Neural cell (in vitro differentiated cells): ENCODE measurements around the gene IKZF1. TPM values are rescaled to one million over a fixed set of nuclear protein-coding genes. Genes with fewer than 3 reads are reported as not detected.

Source experiments
- H2AFZ ChIP-seq: fragments of 200-600, 300-800 bp; sonication (generic), shearing (Covaris generic); 2 replicates; pipeline ENCODE4 v1.6.0; 2014; ENCODE audit warnings: low read depth, mild to moderate bottlenecking, antibody characterized with exemption, low read length, moderate library complexity
- H3F3A ChIP-seq: fragments of 200-600 bp; shearing (Covaris generic); 2 replicates; pipeline ENCODE4 v1.6.1; 2016; ENCODE audit warnings: mild to moderate bottlenecking, moderate library complexity, mixed read lengths, antibody characterized with exemption, low read length; ENCODE audit not compliant: insufficient read depth, poor library complexity, severe bottlenecking
- H3K27ac ChIP-seq: fragments of 200-600, 300-800 bp; sonication (generic), shearing (Covaris generic); 2 replicates; pipeline ENCODE4 v1.5.1; 2014; ENCODE audit warnings: mild to moderate bottlenecking, low read length, moderate library complexity
- H3K27me3 ChIP-seq: fragments of 300-800, 200-600 bp; sonication (generic), shearing (Covaris generic); 2 replicates; pipeline ENCODE4 v1.6.0; 2014; ENCODE audit warnings: mild to moderate bottlenecking, low read depth, low read length, moderate library complexity; ENCODE audit not compliant: insufficient read depth
- H3K36me3 ChIP-seq: fragments of 300-800, 200-600 bp; sonication (generic), shearing (Covaris generic); 2 replicates; pipeline ENCODE4 v1.5.1; 2014; ENCODE audit warnings: mild to moderate bottlenecking, antibody characterized with exemption, low read length, moderate library complexity; ENCODE audit not compliant: insufficient read depth
- H3K4me2 ChIP-seq: fragments of 300-800, 200-600 bp; sonication (generic), shearing (Covaris generic); 2 replicates; pipeline ENCODE4 v1.6.0; 2014; ENCODE audit warnings: mild to moderate bottlenecking, low read length
- H3K4me3 ChIP-seq: fragments of 300-800, 200-600 bp; sonication (generic), shearing (Covaris generic); 2 replicates; pipeline ENCODE4 v1.5.1; 2014; ENCODE audit warnings: mild to moderate bottlenecking, low read length, moderate library complexity
- H3K79me2 ChIP-seq: fragments of 200-600 bp; shearing (Covaris generic); replicated peaks from 2 replicates; pipeline ENCODE4 v1.6.0; 2014; ENCODE audit warnings: mild to moderate bottlenecking, low read length, moderate library complexity; ENCODE audit not compliant: insufficient read depth
- H3K9ac ChIP-seq: fragments of 300-800, 200-600 bp; sonication (generic), shearing (Covaris generic); 2 replicates; pipeline ENCODE4 v1.6.1; 2016; ENCODE audit warnings: mild to moderate bottlenecking, low read length, mixed read lengths
- H3K9me2 ChIP-seq: fragments of 200-600 bp; shearing (Covaris generic); 2 replicates; pipeline ENCODE4 v1.6.1; 2016; ENCODE audit warnings: mild to moderate bottlenecking, low read length, mixed read lengths; ENCODE audit not compliant: insufficient read depth
- H3K9me3 ChIP-seq: fragments of 200-600, 300-800 bp; sonication (generic), shearing (Covaris generic); 2 replicates; pipeline ENCODE4 v1.6.1; 2016; ENCODE audit warnings: mild to moderate bottlenecking, mixed run types, low read length, moderate library complexity, mixed read lengths
- H4K20me1 ChIP-seq: fragments of 200-600 bp; shearing (Covaris generic); 2 replicates; pipeline ENCODE4 v1.6.1; 2016; ENCODE audit warnings: mild to moderate bottlenecking, mixed run types; ENCODE audit not compliant: insufficient read depth
- CTCF ChIP-seq: fragments of 450-650 bp; IDR thresholded peaks from 2 replicates; pipeline ENCODE4 v1.5.1; 2014; ENCODE audit warnings: antibody characterized with exemption, mild to moderate bottlenecking, moderate library complexity; ENCODE audit not compliant: poor library complexity, severe bottlenecking
- EP300 ChIP-seq: fragments of 450-650 bp; conservative IDR thresholded peaks from 2 replicates; pipeline ENCODE4 v1.6.1; 2014; ENCODE audit warnings: antibody characterized with exemption, mild to moderate bottlenecking, moderate library complexity; ENCODE audit not compliant: poor library complexity, severe bottlenecking
- EZH2 ChIP-seq: fragments of 200-600, 300-800 bp; shearing (Covaris generic), sonication (generic); IDR thresholded peaks from 2 replicates; pipeline ENCODE4 v1.6.1; 2014; ENCODE audit warnings: antibody characterized with exemption, low read length, borderline replicate concordance, mild to moderate bottlenecking; ENCODE audit not compliant: insufficient read depth, poor library complexity, severe bottlenecking
- MXI1 ChIP-seq: fragments of 450-650 bp; conservative IDR thresholded peaks from 2 replicates; pipeline ENCODE4 v1.6.1; 2014; ENCODE audit warnings: antibody characterized with exemption, mild to moderate bottlenecking; ENCODE audit not compliant: poor library complexity, severe bottlenecking
- POLR2AphosphoS5 ChIP-seq: IDR thresholded peaks from 2 replicates; pipeline ENCODE4 v1.6.1; 2012
- RAD21 ChIP-seq: fragments of 450-650 bp; conservative IDR thresholded peaks from 2 replicates; pipeline ENCODE4 v1.6.1; 2014; ENCODE audit warnings: antibody characterized with exemption, mild to moderate bottlenecking, moderate library complexity
- REST ChIP-seq: IDR thresholded peaks from 2 replicates; pipeline ENCODE4 v1.6.1; 2012; ENCODE audit warnings: borderline replicate concordance
- SMC3 ChIP-seq: fragments of 450-650 bp; conservative IDR thresholded peaks from 2 replicates; pipeline ENCODE4 v1.6.1; 2014; ENCODE audit warnings: antibody characterized with exemption, mild to moderate bottlenecking, moderate library complexity; ENCODE audit not compliant: poor library complexity
- TAF1 ChIP-seq: IDR thresholded peaks from 2 replicates; pipeline ENCODE4 v1.6.1; 2012; ENCODE audit warnings: low read depth
- polyA plus RNA-seq: library from polyadenylated mRNA; depleted of rRNA; stranded (reverse); fragments of >200 nt; gene quantifications from 2 replicates; pipeline ENCODE4 v1.2.3, GENCODE V29; 2014

IKZF1 gene
- polyA plus RNA-seq, 1 donor from 2014 or later: 0.24 TPM

GRCh38 chr7:50371551-50372021 is 67.1 kb downstream of the IKZF1 start:
- Histone ChIP-seq H4K20me1 (no peaks in the 10 kb centered on the region), H3K9me2 (no peaks in the 10 kb centered on the region), H3K4me2 (no peak overlapping the region), H3F3A (no peaks in the 10 kb centered on the region), H3K79me2 (no peaks in the 10 kb centered on the region), H2AFZ (no peak overlapping the region), H3K27ac (no peak overlapping the region), H3K9ac (no peak overlapping the region), H3K9me3 (no peaks in the 10 kb centered on the region), H3K27me3 (no peaks in the 10 kb centered on the region), H3K36me3 (no peaks in the 10 kb centered on the region), H3K4me3 (no peak overlapping the region)
- TF ChIP-seq MXI1: no peak
- no peak for TF ChIP-seq TAF1
- TF ChIP-seq EP300: no peak
- TF ChIP-seq CTCF: no peak
- TF ChIP-seq REST: no peak
- TF ChIP-seq RAD21: no peak
- no peak for TF ChIP-seq EZH2
- no peak for TF ChIP-seq SMC3
- no peak for TF ChIP-seq POLR2AphosphoS5

- Histone ChIP-seq H3K9me3 (no peaks in the 10 kb centered on the region), H3F3A (no peaks in the 10 kb centered on the region)
- TF ChIP-seq EZH2 (no peak), SMC3 (no peak), MXI1 (no peak)
These were observed 68.4 kb downstream of the IKZF1 start for GRCh38 chr7:50372923-50373322.

More at GRCh38 chr7:50372923-50373322, 68.4 kb downstream of the IKZF1 start:
- Histone ChIP-seq H3K4me3 (no peak overlapping the region), H3K79me2 (no peaks in the 10 kb centered on the region), H3K27ac (no peak overlapping the region), H3K27me3 (no peaks in the 10 kb centered on the region), H3K9me2 (no peaks in the 10 kb centered on the region), H4K20me1 (no peaks in the 10 kb centered on the region), H3K4me2 (no peak overlapping the region), H3K36me3 (no peaks in the 10 kb centered on the region), H2AFZ (no peak overlapping the region), H3K9ac (no peak overlapping the region)
